Stomach (tissue), 4 donors: ENCODE results near the gene HDLBP.

Experiments
- POLR2A ChIP-seq, 4 donors: fragments of 450-650 bp; IDR thresholded peaks; one replicate each; pipeline ENCODE4 v1.6.1; 2016; ENCODE audit warnings: antibody characterized with exemption in 4 of 4, control low read depth in 2 of 4, mild to moderate bottlenecking in 1 of 4, moderate library complexity in 1 of 4
- TF ChIP-seq, protein P1 (sequence below), 7 experiments: fragments of 450-650 bp in 4 of 7; fragments of 200-600 bp in 3 of 7; sonication (generic) in 3 of 7; IDR thresholded peaks; one replicate each; pipeline ENCODE4 v1.5.1; 2016 to 2019; ENCODE audit warnings: antibody characterized with exemption in 7 of 7, control low read depth in 2 of 7, mild to moderate bottlenecking in 1 of 7

- TF ChIP-seq, protein P1, sequence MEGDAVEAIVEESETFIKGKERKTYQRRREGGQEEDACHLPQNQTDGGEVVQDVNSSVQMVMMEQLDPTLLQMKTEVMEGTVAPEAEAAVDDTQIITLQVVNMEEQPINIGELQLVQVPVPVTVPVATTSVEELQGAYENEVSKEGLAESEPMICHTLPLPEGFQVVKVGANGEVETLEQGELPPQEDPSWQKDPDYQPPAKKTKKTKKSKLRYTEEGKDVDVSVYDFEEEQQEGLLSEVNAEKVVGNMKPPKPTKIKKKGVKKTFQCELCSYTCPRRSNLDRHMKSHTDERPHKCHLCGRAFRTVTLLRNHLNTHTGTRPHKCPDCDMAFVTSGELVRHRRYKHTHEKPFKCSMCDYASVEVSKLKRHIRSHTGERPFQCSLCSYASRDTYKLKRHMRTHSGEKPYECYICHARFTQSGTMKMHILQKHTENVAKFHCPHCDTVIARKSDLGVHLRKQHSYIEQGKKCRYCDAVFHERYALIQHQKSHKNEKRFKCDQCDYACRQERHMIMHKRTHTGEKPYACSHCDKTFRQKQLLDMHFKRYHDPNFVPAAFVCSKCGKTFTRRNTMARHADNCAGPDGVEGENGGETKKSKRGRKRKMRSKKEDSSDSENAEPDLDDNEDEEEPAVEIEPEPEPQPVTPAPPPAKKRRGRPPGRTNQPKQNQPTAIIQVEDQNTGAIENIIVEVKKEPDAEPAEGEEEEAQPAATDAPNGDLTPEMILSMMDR (IDR thresholded peaks at IDR 0.05): no peak
- no peak for TF ChIP-seq POLR2A (IDR thresholded peaks at IDR 0.05)
Measured at GRCh38 chr2:241304039-241304670, 11.3 kb downstream of the HDLBP start.
